ENCODE results near the gene TNFRSF25.

TNFRSF25 gene

DNA sequence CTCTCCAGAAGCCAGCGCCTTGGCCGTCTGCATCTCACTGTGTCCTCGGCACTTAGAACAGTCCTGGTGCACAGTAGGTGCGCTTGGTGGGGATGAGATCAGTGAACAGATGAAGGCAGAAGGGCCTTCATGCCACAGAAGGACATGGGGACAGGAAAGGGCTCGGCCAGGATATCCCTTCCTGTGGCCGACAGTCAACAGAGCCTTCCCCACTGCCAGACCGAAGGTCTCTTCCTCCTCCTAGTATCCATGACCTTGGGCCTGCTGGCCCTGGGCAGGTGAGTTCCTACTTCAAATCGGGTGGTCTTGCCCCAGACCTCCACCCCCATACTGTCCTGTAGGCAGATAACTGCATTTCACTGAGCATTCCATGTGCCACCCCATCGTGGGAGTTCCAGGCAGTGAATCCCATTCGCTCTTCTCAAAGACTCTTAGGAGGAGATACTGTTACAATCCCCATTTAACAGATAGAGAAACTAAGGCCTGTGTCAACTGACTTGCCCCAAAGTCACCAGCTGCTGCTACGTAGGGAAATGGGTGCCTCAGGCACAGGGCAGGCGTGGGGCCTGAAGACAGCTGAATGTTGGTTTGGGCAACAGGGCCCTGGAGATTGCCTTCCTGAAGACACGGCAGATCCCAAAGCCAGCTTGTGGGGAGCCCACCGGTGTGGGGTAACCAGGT is 22.0 kb upstream of the TNFRSF25 start:
- TF ChIP-seq, protein P1, sequence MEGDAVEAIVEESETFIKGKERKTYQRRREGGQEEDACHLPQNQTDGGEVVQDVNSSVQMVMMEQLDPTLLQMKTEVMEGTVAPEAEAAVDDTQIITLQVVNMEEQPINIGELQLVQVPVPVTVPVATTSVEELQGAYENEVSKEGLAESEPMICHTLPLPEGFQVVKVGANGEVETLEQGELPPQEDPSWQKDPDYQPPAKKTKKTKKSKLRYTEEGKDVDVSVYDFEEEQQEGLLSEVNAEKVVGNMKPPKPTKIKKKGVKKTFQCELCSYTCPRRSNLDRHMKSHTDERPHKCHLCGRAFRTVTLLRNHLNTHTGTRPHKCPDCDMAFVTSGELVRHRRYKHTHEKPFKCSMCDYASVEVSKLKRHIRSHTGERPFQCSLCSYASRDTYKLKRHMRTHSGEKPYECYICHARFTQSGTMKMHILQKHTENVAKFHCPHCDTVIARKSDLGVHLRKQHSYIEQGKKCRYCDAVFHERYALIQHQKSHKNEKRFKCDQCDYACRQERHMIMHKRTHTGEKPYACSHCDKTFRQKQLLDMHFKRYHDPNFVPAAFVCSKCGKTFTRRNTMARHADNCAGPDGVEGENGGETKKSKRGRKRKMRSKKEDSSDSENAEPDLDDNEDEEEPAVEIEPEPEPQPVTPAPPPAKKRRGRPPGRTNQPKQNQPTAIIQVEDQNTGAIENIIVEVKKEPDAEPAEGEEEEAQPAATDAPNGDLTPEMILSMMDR (IDR thresholded peaks at IDR 0.05; ENCODE audit: insufficient read depth, missing control alignments) = no peak
- FAIRE-seq (no peak), DNase-seq (ENCODE audit: insufficient read length, low spot score) (no peak)

DNA sequence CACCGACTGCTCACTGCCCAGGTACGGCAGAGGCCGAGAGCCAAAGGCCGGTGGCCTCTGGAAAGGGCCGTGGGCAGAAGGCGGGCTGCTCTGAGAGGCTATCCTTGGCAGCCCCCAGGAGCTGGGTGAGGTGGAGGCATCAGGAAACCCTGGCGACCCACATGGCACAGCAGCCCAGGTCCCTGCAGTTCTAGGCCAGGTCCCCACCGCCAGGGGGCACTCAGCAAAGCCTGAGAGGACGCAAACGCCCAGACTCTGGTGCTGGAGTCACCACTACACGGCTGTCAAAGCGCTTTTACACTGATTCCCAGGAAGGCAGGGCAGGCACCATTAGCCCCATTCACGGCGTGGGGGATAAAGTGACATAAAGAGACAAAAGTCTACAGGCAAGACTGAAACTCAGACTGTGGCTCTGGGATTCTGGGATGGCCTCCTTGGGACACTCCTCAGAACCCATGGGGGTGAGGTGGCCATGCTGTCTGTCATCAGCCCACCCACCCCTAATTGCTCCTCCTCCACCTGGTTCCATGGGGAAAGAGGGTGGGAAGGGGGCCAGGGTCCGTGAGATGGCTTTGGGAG is 20.5 kb upstream of the TNFRSF25 start:
- TF ChIP-seq, protein P1 (IDR thresholded peaks at IDR 0.05; ENCODE audit: insufficient read depth, missing control alignments) = peak; percentile 71
- FAIRE-seq (no peak), DNase-seq (ENCODE audit: insufficient read length, low spot score) (peak; percentile 77)

DNA sequence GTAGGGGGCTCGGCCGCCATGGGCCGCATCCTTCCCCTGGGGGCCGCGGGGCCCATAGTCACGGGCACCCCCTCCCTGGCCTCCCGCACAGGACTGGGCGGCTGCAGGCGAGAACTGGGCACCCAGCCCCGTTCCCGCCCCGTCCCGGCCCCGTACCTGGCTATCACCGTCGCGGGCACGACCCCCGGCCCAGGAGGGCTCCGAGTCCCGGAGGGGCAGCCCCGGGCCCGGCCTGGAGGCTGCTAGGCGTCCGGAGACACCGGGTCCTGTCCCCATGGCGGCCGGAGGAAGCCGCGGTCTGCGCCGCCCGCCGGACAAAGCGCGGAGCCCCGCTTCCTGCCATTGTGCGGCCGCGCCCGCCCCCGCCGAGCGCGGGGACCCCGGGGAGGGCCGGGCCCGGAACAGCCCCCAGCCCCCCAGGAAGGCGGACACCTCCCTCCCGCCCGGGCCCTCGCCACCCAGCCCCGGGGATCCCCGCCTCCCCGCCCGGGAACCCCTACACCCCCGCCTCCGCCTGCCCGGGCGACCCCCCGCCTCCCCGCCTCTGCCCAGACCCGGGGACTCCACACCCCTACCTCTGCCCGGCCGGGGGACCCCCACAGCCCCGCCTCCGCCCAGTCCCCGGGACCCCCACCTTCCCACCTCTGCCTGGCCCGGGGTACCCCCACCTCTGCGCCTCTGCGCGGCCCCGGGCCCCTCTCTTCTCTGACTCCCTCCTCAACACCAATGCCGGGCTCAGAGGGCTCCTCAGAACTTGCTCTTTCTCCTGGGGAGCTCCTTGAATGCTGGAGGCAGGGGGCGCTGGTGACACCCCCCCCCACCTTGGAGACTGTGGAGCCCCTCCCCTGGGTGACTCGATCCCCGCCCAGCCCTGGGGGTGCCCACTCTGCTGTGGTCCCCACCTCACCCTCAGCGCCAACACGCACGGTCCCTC is 19.5 kb upstream of the TNFRSF25 start:
- TF ChIP-seq, protein P1 (IDR thresholded peaks at IDR 0.05; ENCODE audit: insufficient read depth, missing control alignments) = no peak
- no peak for FAIRE-seq
- no peak for DNase-seq (ENCODE audit: insufficient read length, low spot score)

DNA sequence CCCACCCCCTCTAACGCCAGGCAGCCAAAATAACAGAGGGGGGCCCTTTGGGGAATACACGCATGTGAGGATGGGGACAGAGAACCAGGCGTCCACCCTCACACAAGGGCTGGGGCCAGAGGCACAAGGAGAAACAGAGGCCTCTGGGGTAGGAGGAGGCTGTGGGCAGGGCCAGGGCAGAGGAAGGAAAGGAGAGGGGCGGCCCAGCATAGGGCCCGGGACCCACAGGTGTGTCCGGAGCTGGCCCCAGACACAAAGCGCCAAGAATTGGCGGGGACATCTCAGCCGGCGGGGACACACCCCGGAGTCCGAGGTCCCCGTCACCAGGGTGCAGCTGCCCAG is 18.8 kb upstream of the TNFRSF25 start:
- TF ChIP-seq, protein P1 (IDR thresholded peaks at IDR 0.05; ENCODE audit: insufficient read depth, missing control alignments) = no peak
- no peak for DNase-seq (ENCODE audit: insufficient read length, low spot score)
- FAIRE-seq = no peak

DNA sequence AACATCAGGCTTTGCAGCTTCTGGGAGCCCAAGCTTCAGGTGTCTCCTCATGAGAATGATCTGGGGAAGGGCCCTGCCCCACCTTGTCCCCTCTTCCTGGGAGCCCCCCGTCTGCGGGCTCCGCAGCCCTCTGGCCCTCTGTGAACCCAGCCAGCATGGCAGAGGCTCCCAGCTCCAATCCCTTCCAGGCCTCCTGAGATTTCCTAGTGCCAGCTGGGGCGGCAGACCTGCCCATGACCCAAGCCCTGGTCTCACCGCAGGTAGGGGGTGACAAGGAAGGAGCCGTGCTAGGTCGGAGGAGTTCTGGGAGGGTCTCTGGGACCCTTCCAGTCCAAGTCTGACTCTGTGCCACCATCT is 17.8 kb upstream of the TNFRSF25 start:
- no peak for FAIRE-seq
- TF ChIP-seq, protein P1 (IDR thresholded peaks at IDR 0.05; ENCODE audit: insufficient read depth, missing control alignments) = no peak
- no peak for DNase-seq (ENCODE audit: insufficient read length, low spot score)

DNA sequence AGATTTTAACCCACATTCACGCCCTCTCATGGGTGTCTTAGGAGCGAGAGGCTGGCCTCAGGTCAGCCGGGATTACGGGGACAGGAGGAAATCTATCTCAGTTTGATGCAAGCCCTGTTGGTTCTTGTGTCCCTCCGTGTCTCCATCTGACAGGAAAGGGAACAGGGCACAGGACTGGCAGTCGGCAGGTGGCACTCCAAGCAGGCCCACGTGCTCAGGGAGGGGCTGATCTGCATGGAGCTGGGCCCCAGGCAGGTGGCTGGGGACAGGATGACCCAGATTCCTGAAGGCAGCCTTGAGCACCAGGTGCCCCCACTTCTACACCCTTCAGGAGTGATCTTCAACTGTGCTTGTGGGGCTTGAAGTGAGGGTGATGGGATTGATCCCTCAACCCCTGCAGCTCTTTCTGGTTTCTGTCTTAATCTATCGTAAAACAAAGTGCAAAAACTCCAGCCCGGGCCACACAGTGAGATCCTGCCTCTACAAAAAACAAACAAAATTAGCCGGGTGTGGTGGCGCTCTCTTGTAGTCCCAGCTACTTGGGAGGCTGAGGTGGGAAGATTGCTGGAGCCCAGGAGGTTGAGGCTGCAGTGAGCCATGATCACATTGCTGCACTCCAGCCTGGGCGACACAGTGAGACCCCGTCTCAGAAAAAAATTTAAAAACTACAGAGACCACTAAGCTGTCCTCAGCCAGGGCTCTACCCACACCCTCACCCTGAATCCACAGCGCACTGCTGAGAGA is 17.2 kb upstream of the TNFRSF25 start:
- TF ChIP-seq, protein P1 (IDR thresholded peaks at IDR 0.05; ENCODE audit: insufficient read depth, missing control alignments) = no peak
- DNase-seq (ENCODE audit: insufficient read length, low spot score) (no peak), FAIRE-seq (no peak)
